A673 (cell line): ENCODE results near the gene ENOPH1.

ENCODE experiments used
- CTCF ChIP-seq: fragments of 300-800, 200-600 bp; sonication (generic); conservative IDR thresholded peaks from 2 replicates; pipeline ENCODE4 v1.5.1; 2017; ENCODE audit warnings: low read depth, mild to moderate bottlenecking, antibody characterized with exemption, low read length, moderate library complexity, mixed read lengths
- EZH2 ChIP-seq: fragments of 200-600 bp; sonication (generic); IDR thresholded peaks from 2 replicates; pipeline ENCODE4 v1.6.1; 2017; ENCODE audit warnings: borderline replicate concordance, low read depth, mild to moderate bottlenecking, mixed read lengths, antibody characterized with exemption, low read length; ENCODE audit not compliant: poor library complexity, severe bottlenecking

- TF ChIP-seq CTCF = no peak
- no peak for TF ChIP-seq EZH2
Observed at GRCh38 chr4:82431831-82432230, 1.4 kb downstream of the ENOPH1 start.
